ENCODE results near the gene BTG1. TPM values are rescaled to one million over a fixed set of nuclear protein-coding genes. Genes with fewer than 3 reads are reported as not detected.

The BTG1 gene
- total and polyA plus RNA-seq, 2 experiments from 2014 or later, result 15.5 to 36.2 TPM

- TF ChIP-seq ZNF462 (CRISPR knock-in tag; IDR thresholded peaks at IDR 0.05), result no peak
- TF ChIP-seq, protein P1, sequence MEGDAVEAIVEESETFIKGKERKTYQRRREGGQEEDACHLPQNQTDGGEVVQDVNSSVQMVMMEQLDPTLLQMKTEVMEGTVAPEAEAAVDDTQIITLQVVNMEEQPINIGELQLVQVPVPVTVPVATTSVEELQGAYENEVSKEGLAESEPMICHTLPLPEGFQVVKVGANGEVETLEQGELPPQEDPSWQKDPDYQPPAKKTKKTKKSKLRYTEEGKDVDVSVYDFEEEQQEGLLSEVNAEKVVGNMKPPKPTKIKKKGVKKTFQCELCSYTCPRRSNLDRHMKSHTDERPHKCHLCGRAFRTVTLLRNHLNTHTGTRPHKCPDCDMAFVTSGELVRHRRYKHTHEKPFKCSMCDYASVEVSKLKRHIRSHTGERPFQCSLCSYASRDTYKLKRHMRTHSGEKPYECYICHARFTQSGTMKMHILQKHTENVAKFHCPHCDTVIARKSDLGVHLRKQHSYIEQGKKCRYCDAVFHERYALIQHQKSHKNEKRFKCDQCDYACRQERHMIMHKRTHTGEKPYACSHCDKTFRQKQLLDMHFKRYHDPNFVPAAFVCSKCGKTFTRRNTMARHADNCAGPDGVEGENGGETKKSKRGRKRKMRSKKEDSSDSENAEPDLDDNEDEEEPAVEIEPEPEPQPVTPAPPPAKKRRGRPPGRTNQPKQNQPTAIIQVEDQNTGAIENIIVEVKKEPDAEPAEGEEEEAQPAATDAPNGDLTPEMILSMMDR (conservative IDR thresholded peaks at IDR 0.05; ENCODE audit: low read depth in 2 of 2), result no peak
- TF ChIP-seq ZNF331 (CRISPR knock-in tag; IDR thresholded peaks at IDR 0.05; ENCODE audit: low read depth), result no peak
These were observed 35.5 kb downstream of the BTG1 start (continued) for GRCh38 chr12:92110083-92110640.

- H3K4me1 Mint-ChIP-seq, result peaks cover 60% of the 10 kb centered on the region
- TF ChIP-seq, protein P2, sequence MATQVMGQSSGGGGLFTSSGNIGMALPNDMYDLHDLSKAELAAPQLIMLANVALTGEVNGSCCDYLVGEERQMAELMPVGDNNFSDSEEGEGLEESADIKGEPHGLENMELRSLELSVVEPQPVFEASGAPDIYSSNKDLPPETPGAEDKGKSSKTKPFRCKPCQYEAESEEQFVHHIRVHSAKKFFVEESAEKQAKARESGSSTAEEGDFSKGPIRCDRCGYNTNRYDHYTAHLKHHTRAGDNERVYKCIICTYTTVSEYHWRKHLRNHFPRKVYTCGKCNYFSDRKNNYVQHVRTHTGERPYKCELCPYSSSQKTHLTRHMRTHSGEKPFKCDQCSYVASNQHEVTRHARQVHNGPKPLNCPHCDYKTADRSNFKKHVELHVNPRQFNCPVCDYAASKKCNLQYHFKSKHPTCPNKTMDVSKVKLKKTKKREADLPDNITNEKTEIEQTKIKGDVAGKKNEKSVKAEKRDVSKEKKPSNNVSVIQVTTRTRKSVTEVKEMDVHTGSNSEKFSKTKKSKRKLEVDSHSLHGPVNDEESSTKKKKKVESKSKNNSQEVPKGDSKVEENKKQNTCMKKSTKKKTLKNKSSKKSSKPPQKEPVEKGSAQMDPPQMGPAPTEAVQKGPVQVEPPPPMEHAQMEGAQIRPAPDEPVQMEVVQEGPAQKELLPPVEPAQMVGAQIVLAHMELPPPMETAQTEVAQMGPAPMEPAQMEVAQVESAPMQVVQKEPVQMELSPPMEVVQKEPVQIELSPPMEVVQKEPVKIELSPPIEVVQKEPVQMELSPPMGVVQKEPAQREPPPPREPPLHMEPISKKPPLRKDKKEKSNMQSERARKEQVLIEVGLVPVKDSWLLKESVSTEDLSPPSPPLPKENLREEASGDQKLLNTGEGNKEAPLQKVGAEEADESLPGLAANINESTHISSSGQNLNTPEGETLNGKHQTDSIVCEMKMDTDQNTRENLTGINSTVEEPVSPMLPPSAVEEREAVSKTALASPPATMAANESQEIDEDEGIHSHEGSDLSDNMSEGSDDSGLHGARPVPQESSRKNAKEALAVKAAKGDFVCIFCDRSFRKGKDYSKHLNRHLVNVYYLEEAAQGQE (IDR thresholded peaks at IDR 0.05; ENCODE audit: unreplicated experiment), result no peak
- no peak for TF ChIP-seq STAT1 (IDR thresholded peaks at IDR 0.05; ENCODE audit: unreplicated experiment)
- TF ChIP-seq CREB1 (CRISPR knock-in tag; IDR thresholded peaks at IDR 0.05; ENCODE audit: low read depth), result no peak
- TF ChIP-seq, protein P3, sequence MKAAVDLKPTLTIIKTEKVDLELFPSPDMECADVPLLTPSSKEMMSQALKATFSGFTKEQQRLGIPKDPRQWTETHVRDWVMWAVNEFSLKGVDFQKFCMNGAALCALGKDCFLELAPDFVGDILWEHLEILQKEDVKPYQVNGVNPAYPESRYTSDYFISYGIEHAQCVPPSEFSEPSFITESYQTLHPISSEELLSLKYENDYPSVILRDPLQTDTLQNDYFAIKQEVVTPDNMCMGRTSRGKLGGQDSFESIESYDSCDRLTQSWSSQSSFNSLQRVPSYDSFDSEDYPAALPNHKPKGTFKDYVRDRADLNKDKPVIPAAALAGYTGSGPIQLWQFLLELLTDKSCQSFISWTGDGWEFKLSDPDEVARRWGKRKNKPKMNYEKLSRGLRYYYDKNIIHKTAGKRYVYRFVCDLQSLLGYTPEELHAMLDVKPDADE (IDR thresholded peaks at IDR 0.05), result no peak
- TF ChIP-seq JUNB (IDR thresholded peaks at IDR 0.05; ENCODE audit: unreplicated experiment), result no peak
- TF ChIP-seq ZNF331 (CRISPR knock-in tag; IDR thresholded peaks at IDR 0.05; ENCODE audit: low read depth), result no peak
- TF ChIP-seq ZNF114 (CRISPR knock-in tag; IDR thresholded peaks at IDR 0.05), result no peak
- TF ChIP-seq NANOG (IDR thresholded peaks at IDR 0.05; ENCODE audit: borderline replicate concordance), result no peak
- TF ChIP-seq EZH2 (IDR thresholded peaks at IDR 0.05; ENCODE audit: low read depth, unreplicated experiment), result no peak
- TF ChIP-seq POLR2AphosphoS5 (IDR thresholded peaks at IDR 0.05; ENCODE audit: low read depth), result no peak
These were observed 36.0 kb downstream of the BTG1 start for GRCh38 chr12:92109613-92110012.

More at GRCh38 chr12:92109613-92110012, 36.0 kb downstream of the BTG1 start:
- no peak overlapping the region for H3K4me3 Mint-ChIP-seq
- peaks cover 8% of the 10 kb centered on the region for H3K27me3 Mint-ChIP-seq (ENCODE audit: insufficient read depth, low read depth, poor library complexity)
- H3K36me3 Mint-ChIP-seq (ENCODE audit: low read depth), result no peaks in the 10 kb centered on the region
- Histone ChIP-seq H3K4me1 (ENCODE audit: insufficient read depth) (peaks cover 48% of the 10 kb centered on the region), H4K20me1 (replicated peaks; ENCODE audit: insufficient read depth) (no peaks in the 10 kb centered on the region), H3K4me2 (peak overlapping the region; percentile 62; the same call in 1 of the 2 replicates), H3K79me2 (replicated peaks; ENCODE audit: insufficient read depth) (peaks cover 11% of the 10 kb centered on the region; the same call in 1 of the 2 replicates), H2AFZ (no peak overlapping the region), H3K4me3 (no peak overlapping the region), H3F3A (replicated peaks; ENCODE audit: low read depth) (no peaks in the 10 kb centered on the region), H3K27ac (ENCODE audit: low read depth) (no peak overlapping the region), H3K27me3 (ENCODE audit: insufficient read depth) (no peaks in the 10 kb centered on the region), H3K9me2 (ENCODE audit: insufficient read depth) (no peaks in the 10 kb centered on the region), H3K36me3 (ENCODE audit: insufficient read depth) (no peaks in the 10 kb centered on the region)
- ATAC-seq (no peak), DNase-seq (ENCODE audit: low spot score) (no peak)
- no peaks in the 10 kb centered on the region for H3K9me3 Mint-ChIP-seq
- H3K27ac Mint-ChIP-seq, result peak overlapping the region; percentile 13; the same call in 1 of the 2 replicates

All from GM23338 (cell line).